GM06990 (cell line): ENCODE measurements around the gene ACER2.
"Not testable (repeated sequence)": the region's sequence is repeated elsewhere in the genome, so short reads cannot be mapped to it uniquely, and the experiment has no call there.

Source experiments
- DNase-seq: peaks from one replicate; pipeline ENCODE4 v3.0.0-alpha.2; 2011; ENCODE audit not compliant: insufficient read length; ENCODE audit errors: extremely low read depth
- H3K27me3 ChIP-seq: replicated peaks from 2 replicates; pipeline ENCODE4 v1.6.0; 2011; ENCODE audit warnings: low read length; ENCODE audit not compliant: control insufficient read depth, insufficient read depth
- H3K36me3 ChIP-seq: 2 replicates; pipeline ENCODE4 v1.5.1; 2011; ENCODE audit warnings: low read length; ENCODE audit not compliant: control insufficient read depth, insufficient read depth
- H3K4me3 ChIP-seq: replicated peaks from 2 replicates; pipeline ENCODE4 v1.5.1; 2011; ENCODE audit warnings: low read depth, mild to moderate bottlenecking, control low read depth, low read length
- TF ChIP-seq, protein P1 (sequence below): IDR thresholded peaks from 2 replicates; pipeline ENCODE4 v1.5.1; 2011; ENCODE audit warnings: low read length, control low read depth, mild to moderate bottlenecking, inconsistent platforms; ENCODE audit not compliant: insufficient read depth, poor library complexity, severe bottlenecking

The ACER2 gene

GRCh38 chr9:19397845-19398244 is 11.0 kb upstream of the ACER2 start:
- H3K36me3 ChIP-seq, result no peaks in the 10 kb centered on the region
- no peaks in the 10 kb centered on the region for H3K27me3 ChIP-seq
- TF ChIP-seq, protein P1, sequence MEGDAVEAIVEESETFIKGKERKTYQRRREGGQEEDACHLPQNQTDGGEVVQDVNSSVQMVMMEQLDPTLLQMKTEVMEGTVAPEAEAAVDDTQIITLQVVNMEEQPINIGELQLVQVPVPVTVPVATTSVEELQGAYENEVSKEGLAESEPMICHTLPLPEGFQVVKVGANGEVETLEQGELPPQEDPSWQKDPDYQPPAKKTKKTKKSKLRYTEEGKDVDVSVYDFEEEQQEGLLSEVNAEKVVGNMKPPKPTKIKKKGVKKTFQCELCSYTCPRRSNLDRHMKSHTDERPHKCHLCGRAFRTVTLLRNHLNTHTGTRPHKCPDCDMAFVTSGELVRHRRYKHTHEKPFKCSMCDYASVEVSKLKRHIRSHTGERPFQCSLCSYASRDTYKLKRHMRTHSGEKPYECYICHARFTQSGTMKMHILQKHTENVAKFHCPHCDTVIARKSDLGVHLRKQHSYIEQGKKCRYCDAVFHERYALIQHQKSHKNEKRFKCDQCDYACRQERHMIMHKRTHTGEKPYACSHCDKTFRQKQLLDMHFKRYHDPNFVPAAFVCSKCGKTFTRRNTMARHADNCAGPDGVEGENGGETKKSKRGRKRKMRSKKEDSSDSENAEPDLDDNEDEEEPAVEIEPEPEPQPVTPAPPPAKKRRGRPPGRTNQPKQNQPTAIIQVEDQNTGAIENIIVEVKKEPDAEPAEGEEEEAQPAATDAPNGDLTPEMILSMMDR, result no peak
- no peak overlapping the region for H3K4me3 ChIP-seq
- DNase-seq, result no peak

DNA sequence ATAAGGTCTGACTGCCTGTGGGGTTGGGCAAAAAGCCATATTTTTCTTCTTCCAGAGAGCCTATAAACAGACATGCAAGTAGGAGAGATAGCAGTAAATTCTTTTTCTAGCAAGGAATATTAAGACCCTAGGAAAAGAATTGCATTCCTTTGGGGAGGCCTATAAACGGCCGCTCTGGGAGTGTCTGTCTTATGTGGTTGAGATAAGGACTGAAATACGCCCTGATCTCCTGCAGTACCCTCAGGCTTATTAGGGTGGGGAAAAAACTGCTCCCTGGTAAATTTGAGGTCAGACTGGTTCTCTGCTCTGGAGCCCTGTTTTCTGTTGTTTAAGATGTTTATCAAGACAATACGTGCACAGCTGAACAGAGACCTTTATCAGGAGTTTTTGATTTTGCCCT is 5.6 kb upstream of the ACER2 start:
- not testable (repeated sequence) for H3K27me3 ChIP-seq, H3K36me3 ChIP-seq, H3K4me3 ChIP-seq, DNase-seq

GRCh38 chr9:19404283-19405075 is 4.3 kb upstream of the ACER2 start:
- H3K27me3 ChIP-seq, result no peaks in the 10 kb centered on the region
- no peak for DNase-seq
- H3K36me3 ChIP-seq, result no peaks in the 10 kb centered on the region
- H3K4me3 ChIP-seq, result no peak overlapping the region
- TF ChIP-seq, protein P1, result no peak

DNA sequence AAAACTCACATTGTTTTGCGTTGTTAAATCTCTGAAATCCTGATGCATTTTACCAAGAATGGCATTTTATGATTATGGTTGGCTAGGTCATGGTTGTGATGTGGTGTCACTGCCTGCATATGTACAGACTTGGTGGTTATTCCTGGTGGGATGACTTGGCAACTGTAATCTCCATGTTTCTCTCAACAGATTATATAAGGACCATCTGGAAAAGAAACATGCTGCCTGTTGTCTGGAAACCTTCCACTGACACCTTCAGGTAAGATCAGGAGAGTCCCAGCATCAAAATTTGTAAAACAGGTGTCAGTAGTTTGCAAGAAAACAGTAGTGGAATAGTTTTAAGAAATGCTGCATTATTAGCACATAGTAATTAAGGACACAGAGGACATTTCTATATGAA is 3.0 kb upstream of the ACER2 start:
- H3K27me3 ChIP-seq, result no peaks in the 10 kb centered on the region
- DNase-seq, result no peak
- TF ChIP-seq, protein P1, result no peak

DNA sequence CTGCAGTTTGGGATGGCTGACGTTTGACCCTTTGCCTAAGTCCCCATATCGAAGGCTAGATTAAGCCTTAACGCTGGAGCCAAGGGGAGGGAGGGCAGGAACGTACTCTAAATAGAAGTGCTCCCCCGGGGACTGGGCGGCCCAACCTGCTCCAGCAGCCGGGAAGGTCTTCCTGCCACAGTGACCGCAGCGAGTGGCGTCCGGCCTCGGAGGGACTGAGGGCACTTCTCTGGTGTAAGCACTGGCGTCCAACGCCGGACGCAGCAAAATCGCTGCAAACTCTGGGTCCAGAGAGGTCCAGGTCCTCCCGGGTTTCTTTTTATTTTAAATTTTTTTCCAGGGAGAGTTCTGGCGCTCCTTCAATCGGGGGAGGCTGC is 505 bp upstream of the ACER2 start:
- H3K27me3 ChIP-seq, result no peaks in the 10 kb centered on the region
- H3K36me3 ChIP-seq, result no peaks in the 10 kb centered on the region
- H3K4me3 ChIP-seq, result peak overlapping the region; percentile 96
- TF ChIP-seq, protein P1, result no peak
- DNase-seq, result no peak

More for the DNA sequence above, 3.0 kb upstream of the ACER2 start:
- Histone ChIP-seq H3K4me3 (no peak overlapping the region), H3K36me3 (no peaks in the 10 kb centered on the region)

GRCh38 chr9:19409401-19410194 is 789 bp downstream of the ACER2 start:
- Histone ChIP-seq H3K36me3 (no peaks in the 10 kb centered on the region), H3K4me3 (peak overlapping the region; percentile 96), H3K27me3 (no peaks in the 10 kb centered on the region)
- TF ChIP-seq, protein P1, result no peak
- peak; percentile 50 for DNase-seq
